ENCODE data around the gene KRT9. TPM values are rescaled to one million over a fixed set of nuclear protein-coding genes. Genes with fewer than 3 reads are reported as not detected.

The KRT9 gene
- total RNA-seq, 1 experiment from 2014 or later, result 0.15 TPM

DNA sequence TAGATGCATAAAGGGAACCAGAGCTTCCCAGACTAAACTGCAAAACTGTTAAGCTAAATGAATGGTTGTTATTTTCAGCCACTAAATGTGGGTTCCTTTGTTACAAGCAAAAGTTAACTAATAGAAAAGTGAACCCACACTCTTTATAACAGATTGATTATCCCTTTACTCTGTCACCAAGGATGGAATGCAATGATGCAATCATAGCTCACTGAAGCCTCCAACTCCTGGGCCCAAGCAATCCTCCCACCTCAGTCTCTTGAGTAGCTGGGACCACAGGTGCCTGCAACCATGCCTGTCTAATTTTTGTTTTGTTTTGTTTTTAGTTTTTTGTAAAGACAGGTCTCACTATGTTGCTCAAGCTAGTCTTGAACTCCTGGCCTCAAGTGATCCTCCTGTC, 6.5 kb downstream of the KRT9 start:
- DNase-seq (ENCODE audit: low read depth, low spot score) (no peak), ATAC-seq (no peak)
- no peak overlapping the region for H3K4me2 ChIP-seq (ENCODE audit: low read length)
- H3K36me3 ChIP-seq (ENCODE audit: control insufficient read depth in 1 of 2, insufficient read depth in 2 of 2, low read length in 2 of 2), result no peaks in the 10 kb centered on the region
- ChIA-PET RAD21 (ENCODE audit: low non-redundant PET in 1 of 2, low total read pairs in 2 of 2, uncharacterized antibody in 2 of 2, unreplicated experiment in 2 of 2) (no interaction called here), CTCF (interaction anchor here (1.5 to 2.9 kb wide), 2 partner anchors 14 to 16 kb away, joined by 3 to 23 read pairs; no protein-coding TSS in a partner anchor), POLR2A (interaction anchor here (1.1 to 2.6 kb wide), 3 partner anchors 13 to 123 kb away, joined by 3 to 8 read pairs (median 3); partner anchors contain the start of gene KRT19)
- no peaks in the 10 kb centered on the region for H3K4me1 ChIP-seq (ENCODE audit: control insufficient read depth in 1 of 2, insufficient read depth in 2 of 2, low read length in 2 of 2)
- no peaks in the 10 kb centered on the region for H4K20me1 ChIP-seq (ENCODE audit: insufficient read depth)
- no peaks in the 10 kb centered on the region for H3K9me3 ChIP-seq (ENCODE audit: control insufficient read depth in 1 of 2, insufficient read depth in 1 of 2, low read depth in 1 of 2, low read length in 2 of 2)
- no peaks in the 10 kb centered on the region for H3K79me2 ChIP-seq (ENCODE audit: insufficient read depth, low read length)
- no peaks in the 10 kb centered on the region for H3K9me2 ChIP-seq (ENCODE audit: insufficient read depth)
- no peak overlapping the region for H3K27ac ChIP-seq (ENCODE audit: low read depth, low read length)
- intact Hi-C loops (cut with micrococcal nuclease), result no loop called here
- no peak overlapping the region for H3K4me3 ChIP-seq (replicated peaks in 1 of 2; ENCODE audit: low read depth in 1 of 2, low read length in 2 of 2)
- H3K9ac ChIP-seq (ENCODE audit: low read length), result no peak overlapping the region
- H3K27me3 ChIP-seq (ENCODE audit: insufficient read depth, low read length), result no peaks in the 10 kb centered on the region
- no peak overlapping the region for H2AFZ ChIP-seq (ENCODE audit: low read depth, low read length, poor library complexity, severe bottlenecking)
- TF ChIP-seq, protein P1, sequence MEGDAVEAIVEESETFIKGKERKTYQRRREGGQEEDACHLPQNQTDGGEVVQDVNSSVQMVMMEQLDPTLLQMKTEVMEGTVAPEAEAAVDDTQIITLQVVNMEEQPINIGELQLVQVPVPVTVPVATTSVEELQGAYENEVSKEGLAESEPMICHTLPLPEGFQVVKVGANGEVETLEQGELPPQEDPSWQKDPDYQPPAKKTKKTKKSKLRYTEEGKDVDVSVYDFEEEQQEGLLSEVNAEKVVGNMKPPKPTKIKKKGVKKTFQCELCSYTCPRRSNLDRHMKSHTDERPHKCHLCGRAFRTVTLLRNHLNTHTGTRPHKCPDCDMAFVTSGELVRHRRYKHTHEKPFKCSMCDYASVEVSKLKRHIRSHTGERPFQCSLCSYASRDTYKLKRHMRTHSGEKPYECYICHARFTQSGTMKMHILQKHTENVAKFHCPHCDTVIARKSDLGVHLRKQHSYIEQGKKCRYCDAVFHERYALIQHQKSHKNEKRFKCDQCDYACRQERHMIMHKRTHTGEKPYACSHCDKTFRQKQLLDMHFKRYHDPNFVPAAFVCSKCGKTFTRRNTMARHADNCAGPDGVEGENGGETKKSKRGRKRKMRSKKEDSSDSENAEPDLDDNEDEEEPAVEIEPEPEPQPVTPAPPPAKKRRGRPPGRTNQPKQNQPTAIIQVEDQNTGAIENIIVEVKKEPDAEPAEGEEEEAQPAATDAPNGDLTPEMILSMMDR (IDR thresholded peaks at IDR 0.05 in 2 of 3, conservative IDR thresholded peaks at IDR 0.05 in 1 of 3; ENCODE audit: borderline replicate concordance in 1 of 3, insufficient read depth in 1 of 3, low read depth in 2 of 3, low read length in 2 of 3), result no peak
- no peak for TF ChIP-seq POLR2A (IDR thresholded peaks at IDR 0.05; ENCODE audit: borderline replicate concordance, extremely low read depth, insufficient read depth, insufficient read length)
- no peak for TF ChIP-seq TCF7L2 (IDR thresholded peaks at IDR 0.05; ENCODE audit: borderline replicate concordance, extremely low read depth, insufficient read depth, insufficient read length)
- TF ChIP-seq JUND (IDR thresholded peaks at IDR 0.05), result no peak
- TF ChIP-seq EZH2 (IDR thresholded peaks at IDR 0.05), result no peak
- TF ChIP-seq ELF1 (IDR thresholded peaks at IDR 0.05; ENCODE audit: borderline replicate concordance, low read depth), result no peak
- no peak for TF ChIP-seq ZFX (IDR thresholded peaks at IDR 0.05)
- no peak for TF ChIP-seq SRF (IDR thresholded peaks at IDR 0.05; ENCODE audit: low read depth)
- no peak for TF ChIP-seq CBX3 (IDR thresholded peaks at IDR 0.05; ENCODE audit: low read depth)
- BruUV-seq (replicated peaks), result no TSS peak
